Adrenal gland (tissue), 5 donors: Measurements from ENCODE around the gene PPP1R12B.

Experiments
- CTCF ChIP-seq, 6 experiments: fragments of 450-650 bp in 4 of 6; fragments of 200-600 bp in 2 of 6; sonication (generic) in 1 of 6; IDR thresholded peaks; 1 replicate in 5 of 6; 2 replicates in 1 of 6; pipeline versions ENCODE4 v1.5.1 to v1.8.0; 2016 to 2021; ENCODE audit warnings: antibody characterized with exemption in 6 of 6, mild to moderate bottlenecking in 2 of 6, moderate library complexity in 1 of 6
- POLR2A ChIP-seq, 2 donors: fragments of 450-650 bp; IDR thresholded peaks; one replicate each; pipeline ENCODE4 v1.6.1; 2017; ENCODE audit warnings: antibody characterized with exemption in 2 of 2, mild to moderate bottlenecking in 2 of 2, moderate library complexity in 1 of 2
- donor health status: DM: no; HTN: no; CAD: no.

DNA sequence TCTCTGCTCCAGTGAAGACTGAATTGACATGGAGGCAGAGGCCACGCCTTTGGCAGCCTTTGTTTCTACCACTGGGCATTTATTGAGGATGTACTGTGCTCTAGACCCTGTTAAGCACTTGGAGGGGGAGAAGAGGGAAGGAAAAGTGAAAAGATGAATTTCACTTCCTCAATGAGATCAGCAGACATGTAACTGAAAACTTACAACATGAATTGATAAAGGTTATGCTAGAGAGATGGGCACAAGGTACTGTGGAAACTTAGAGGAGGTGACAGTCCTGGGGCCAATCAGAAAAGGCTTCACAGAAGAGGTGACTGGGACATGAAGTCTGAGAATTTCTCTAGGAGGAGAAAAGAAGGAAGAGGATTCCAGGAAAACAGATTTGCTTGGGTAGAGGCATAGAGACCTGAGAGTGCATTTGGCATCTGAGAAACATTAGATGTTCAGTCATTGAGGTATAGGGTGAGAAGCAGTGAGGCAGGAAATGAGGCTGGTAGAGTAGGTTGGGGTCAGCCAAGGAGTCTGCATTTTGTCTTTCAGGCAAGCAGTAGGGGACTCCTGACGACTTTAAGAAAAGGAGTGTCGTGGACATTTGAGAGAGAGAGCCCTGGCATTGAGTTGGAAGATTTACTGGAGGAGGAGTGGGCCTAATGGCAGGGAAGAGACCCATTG lies 248.7 kb downstream of the PPP1R12B start:
- no peak for TF ChIP-seq CTCF (IDR thresholded peaks at IDR 0.05)
- no peak for TF ChIP-seq POLR2A (IDR thresholded peaks at IDR 0.05)
